GM18868 (cell line): ENCODE measurements around the gene PLD6.

ENCODE experiments used
- ATAC-seq: cut with Tn5 transposase; IDR thresholded peaks from one replicate; pipeline ENCODE4 v1.9.1; 2021; ENCODE audit warnings: mild to moderate bottlenecking, moderate library complexity; ENCODE audit not compliant: unreplicated experiment

PLD6 gene

DNA sequence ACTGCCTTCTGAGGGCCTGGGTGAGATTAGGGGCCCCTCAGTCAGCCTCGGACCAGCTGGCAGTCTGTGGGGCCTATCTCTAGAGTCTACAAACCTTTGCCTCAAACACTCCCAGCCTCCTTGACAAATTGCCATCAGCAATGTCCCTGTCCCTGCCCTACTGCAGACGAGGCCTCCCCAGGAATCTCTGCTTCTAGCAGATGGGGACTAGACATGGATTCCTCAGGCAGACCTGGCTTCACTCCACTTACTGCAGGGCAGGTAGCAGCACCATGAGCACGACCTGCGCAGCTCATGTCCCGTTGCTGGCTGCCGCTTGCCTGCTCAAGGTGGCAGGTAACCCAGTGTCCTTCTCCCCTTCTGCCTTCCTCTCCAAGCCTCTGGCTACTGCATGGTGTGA lies 49.1 kb downstream of the PLD6 start:
- ATAC-seq: no peak

DNA sequence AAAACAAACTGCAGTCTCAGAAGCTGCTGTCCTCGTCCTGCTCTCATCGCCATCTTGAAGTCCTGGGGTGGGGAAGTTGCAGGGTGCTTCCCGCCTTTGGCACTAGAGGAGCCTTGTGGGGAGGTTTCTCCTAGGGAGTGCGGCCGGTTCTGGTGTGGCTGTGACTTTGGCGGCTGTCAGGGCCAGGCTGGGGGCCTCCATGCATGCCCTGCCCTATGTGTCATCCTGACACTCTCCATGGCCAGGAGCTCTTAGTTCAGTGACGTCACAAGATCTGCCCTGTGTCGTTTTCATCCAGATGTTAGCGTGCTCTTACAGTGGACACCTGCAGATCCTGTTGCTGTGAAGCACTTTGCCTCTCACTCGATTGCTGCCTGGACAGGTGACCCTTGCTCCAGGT lies 49.6 kb downstream of the PLD6 start:
- ATAC-seq: no peak

GRCh38 chr17:17156107-17156506 lies 50.0 kb downstream of the PLD6 start:
- no peak for ATAC-seq

DNA sequence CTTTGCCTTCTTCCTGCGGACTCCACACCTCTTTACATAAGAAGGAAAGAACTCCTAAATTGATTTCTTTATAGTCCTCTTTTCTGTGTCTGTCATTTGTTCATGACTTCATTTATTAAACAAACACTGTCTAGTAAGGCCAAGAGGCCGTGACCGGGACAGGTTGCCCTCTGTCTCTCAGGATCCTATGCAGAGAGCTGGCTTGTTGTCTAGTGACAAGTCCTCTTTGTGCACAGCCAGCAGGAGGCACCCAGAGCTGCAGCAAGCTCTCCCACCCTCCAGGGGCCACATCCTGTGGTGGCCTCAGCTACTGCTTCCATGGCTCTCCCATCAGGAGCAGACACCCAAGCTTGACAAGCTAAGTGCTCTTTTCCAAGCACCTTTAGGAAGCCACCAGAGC lies 50.6 kb downstream of the PLD6 start:
- ATAC-seq: no peak

- ATAC-seq: no peak
Observed at GRCh38 chr17:17154981-17155380, 51.2 kb downstream of the PLD6 start.

DNA sequence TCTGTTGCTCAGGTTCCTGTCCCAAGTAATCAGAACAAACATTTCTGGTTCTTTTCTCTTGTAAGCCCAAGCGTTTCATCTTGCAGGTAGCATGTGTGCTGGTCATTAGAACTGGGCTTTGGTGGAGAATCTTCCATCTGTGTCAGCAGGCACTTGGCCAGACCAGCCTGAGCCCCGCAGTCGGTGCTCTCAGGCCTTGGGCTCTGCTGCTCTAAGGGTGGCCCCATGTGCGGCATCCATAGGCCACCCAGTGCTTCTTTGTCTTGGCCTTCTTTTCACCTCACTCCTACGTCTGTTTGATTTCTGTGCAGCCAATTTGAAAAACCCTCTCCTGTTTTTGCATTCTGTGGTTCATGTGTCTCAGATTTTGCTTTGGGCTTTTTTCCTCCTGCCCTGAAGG lies 51.6 kb downstream of the PLD6 start:
- no peak for ATAC-seq

GRCh38 chr17:17153709-17154108 lies 52.4 kb downstream of the PLD6 start:
- ATAC-seq: no peak

- ATAC-seq: no peak
Observed at GRCh38 chr17:17153071-17153470, 53.1 kb downstream of the PLD6 start.

DNA sequence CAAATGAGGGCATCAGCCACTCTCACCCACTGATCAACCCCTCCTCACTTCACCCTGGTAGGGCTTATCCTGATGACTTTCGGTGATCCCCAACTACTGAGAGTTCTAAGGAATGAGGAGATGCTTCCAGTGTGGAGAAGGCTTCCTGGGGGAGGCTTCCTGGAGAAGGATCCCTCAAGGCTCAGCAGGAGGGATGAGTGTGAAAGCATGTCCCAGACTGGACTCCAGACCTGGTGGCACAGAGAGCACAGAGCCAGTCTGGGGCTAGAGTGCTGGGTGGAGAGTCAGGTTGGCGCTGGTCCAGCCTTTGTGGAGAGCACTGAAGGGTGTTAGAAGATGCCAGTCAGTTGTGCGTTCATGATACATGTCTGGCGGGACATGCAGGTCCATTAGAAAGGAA lies 53.7 kb downstream of the PLD6 start:
- no peak for ATAC-seq

DNA sequence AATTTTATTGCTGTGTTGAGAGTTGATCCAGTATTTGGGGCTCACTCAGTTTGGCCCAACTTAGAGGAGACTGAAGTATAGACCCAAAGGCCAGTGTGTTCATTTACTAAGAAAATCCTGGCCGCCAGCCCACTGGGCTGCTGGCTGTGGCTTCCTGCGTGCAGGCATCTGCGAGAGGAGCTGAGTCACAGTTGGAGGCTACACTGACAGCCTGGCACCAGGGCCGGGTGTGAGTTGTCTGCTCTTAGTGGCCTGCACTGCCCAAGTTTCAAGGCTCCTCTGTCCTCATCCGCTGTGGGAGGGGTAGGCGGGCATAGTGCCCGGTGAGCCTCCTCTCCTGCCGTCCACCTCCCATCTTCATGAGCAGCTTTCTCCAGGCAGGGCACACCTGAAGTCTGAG lies 54.2 kb downstream of the PLD6 start:
- ATAC-seq: no peak

DNA sequence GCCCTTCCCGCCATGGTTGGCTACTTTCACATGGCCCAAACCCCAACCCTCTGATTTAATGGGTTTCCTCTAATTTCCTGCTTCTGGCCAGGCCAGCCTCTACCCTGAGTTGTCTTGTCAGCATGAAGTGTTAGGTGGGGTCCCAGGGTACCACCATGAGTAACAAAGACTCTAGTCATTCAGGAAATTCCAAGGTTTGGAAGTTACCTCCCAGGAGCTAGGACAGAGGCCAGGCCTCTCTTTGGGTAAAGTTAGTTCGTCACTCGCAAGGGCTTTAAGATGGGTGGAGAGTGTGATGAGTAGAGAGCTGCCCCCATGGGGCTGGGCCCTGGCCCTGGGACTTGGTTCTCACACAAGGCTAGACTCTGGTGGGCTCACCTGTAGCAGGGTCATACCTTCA lies 54.6 kb downstream of the PLD6 start:
- no peak for ATAC-seq

DNA sequence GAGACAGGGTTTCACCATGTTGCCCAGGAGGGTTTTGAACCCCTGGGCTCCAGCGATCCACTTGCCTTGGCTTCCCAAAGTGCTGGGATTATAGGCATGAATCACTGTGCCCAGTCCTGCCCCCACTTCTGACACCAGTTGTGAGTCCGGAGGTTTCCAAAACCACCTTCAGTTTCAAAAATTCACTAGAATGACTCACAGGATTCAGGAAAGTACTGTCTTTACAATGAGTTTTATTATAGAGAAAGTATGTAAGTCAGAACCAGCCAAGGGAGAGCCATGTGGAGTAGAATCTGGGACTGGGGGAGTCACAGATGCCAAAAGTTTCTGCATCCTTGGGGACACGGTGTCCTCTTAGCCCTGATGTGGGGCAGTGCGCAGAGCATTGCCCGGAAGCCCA lies 55.1 kb downstream of the PLD6 start:
- no peak for ATAC-seq
